ENCODE data around the gene ARID1B. TPM values are rescaled to one million over a fixed set of nuclear protein-coding genes. Genes with fewer than 3 reads are reported as not detected.

ARID1B gene
- total and polyA plus RNA-seq, 8 donors = 16.2 to 68.0 (median 42.5) TPM

- intact Hi-C loops (cut with DNase I) = no loop called here
- no peak overlapping the region for H3K27ac ChIP-seq
- ATAC-seq (no peak), DNase-seq (no peak), FAIRE-seq (no peak)
- H3K4me1 ChIP-seq = peaks cover 0 to 13% (median 6%) of the 10 kb centered on the region in 3 donors
- no peaks in the 10 kb centered on the region for H3K9me3 ChIP-seq
- TF ChIP-seq CTCF (IDR thresholded peaks at IDR 0.05) = no peak
- no peaks in the 10 kb centered on the region for H3K36me3 ChIP-seq
- 91 to 92% methylated on average over 23 of the region's 23 CpGs for WGBS, 2 donors
- H3K4me3 ChIP-seq = no peak overlapping the region
- H3K27me3 ChIP-seq = no peaks in the 10 kb centered on the region
Measured at GRCh38 chr6:157218371-157219198, 441.4 kb downstream of the ARID1B start.

DNA sequence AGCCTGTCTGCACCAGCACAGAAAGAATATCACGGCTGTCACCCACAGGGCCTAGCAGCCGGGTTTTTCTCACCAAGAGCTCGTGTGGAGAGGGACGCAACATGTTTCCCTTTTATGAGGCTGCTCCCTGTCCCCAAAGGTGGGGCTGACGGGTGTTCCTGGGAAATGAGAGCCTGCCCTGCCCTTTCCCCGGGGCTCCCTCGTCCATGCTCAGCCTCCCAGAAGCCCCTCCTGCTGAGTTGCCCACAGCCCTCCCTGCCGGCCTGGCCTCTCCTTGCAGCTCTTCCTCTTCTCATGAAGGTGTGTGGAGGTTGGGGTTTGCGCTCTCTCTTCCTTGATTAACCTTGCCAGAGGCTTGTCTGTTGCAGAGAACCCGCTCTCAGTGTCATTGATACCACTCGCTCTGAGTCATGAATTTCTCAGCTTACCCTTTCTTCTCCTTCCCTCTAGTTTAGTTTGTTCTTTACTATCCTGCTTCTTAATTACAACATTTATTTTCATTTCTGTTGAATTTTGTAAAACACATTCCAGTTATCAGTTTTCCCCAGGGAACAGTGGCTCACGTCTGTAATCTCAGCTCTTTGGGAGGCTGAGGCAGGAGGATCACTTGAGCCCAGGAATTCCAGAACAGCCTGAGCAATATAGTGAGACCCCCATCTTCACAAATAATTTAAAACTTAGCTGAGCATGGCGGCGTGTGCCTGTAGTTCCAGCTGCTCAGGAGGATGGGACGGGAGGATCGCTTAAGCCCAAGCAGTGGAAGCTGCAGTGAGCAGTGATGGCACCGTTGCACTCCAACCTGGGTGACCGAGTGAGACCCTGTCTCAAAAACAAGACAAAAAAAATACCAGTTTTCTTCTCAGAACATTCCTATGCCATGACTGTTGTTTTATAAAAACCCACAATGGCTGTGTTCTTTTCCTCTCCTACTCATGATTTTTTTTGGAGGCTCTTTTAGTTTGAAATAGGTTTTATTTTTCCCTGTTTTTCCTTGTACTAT is 442.3 kb downstream of the ARID1B start:
- FAIRE-seq (no peak), ATAC-seq (no peak), DNase-seq (no peak)
- TF ChIP-seq CTCF (IDR thresholded peaks at IDR 0.05) = no peak
- Histone ChIP-seq H3K27ac (no peak overlapping the region), H3K27me3 (no peaks in the 10 kb centered on the region), H3K9me3 (no peaks in the 10 kb centered on the region), H3K36me3 (no peaks in the 10 kb centered on the region), H3K4me1 (peaks cover 0 to 13% (median 6%) of the 10 kb centered on the region in 3 donors), H3K4me3 (no peak overlapping the region)
- WGBS, 2 donors = 87 to 93% methylated on average over 16 to 18 of the region's 18 CpGs
- intact Hi-C loops (cut with DNase I) = no loop called here

DNA sequence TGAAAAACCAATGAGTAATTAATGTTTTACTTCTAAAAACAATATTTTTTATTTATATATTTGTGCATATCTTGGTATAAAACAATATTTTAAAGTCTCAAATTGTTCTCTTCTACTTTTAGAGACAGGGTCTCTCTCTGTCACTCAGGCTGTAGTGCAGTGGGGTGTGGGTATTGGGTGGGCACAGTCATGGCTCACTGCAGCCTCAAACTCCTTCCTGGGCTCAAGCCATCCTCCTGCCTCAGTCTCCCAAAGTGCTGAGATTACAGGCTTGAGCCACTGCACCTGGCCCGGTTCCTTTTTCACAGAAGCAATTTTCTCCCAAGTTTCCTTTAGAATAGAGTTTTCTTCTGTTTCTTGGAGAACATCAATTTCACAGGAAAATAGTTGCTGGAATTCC is 443.3 kb downstream of the ARID1B start:
- ATAC-seq (no peak), FAIRE-seq (no peak), DNase-seq (no peak)
- TF ChIP-seq CTCF (IDR thresholded peaks at IDR 0.05) = no peak
- no peaks in the 10 kb centered on the region for H3K9me3 ChIP-seq
- peaks cover 0 to 14% (median 6%) of the 10 kb centered on the region in 3 donors for H3K4me1 ChIP-seq
- intact Hi-C loops (cut with DNase I) = no loop called here
- H3K27me3 ChIP-seq = no peaks in the 10 kb centered on the region
- no peaks in the 10 kb centered on the region for H3K36me3 ChIP-seq
- 64 to 78% methylated on average over 1 of the region's 1 CpG for WGBS, 2 donors
- H3K27ac ChIP-seq = peak overlapping the region in 1 of 4 donors; percentile 67
- peak overlapping the region in 2 of 4 donors; percentile 29 to 43 for H3K4me3 ChIP-seq

DNA sequence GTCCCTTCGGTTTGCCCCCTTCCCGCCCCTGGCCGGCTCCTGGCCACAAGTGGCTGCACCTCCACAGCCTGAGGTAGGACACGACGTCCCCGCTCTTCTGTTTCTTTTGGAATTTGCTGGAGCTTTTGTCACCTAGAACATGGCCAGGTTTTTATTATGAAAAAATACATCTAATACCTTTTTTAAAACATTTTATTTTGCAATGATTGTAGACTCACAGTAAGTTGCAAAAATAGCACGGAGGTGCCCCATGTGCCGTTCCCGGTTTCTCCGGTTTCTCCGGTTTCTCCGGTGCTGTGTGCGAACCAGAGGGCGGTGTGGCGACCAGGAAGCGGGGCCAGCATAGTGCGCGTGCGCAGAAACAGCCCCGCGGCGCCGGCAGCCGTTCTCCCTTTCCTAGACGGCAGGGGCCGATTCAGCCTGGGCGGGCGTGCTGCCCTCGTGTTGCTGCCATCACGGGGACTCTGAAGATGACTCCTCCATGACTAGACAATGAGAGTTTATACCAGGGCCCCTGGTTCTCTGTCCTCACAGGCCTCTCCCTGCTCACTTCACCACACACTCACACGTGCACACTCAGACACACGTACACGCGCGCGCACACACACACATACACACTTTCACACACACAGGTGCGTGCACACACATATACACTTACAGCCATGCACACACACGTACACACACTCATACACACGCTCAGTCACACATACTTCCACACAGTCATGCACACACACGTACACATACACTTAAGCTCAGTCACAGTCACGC is 444.1 kb downstream of the ARID1B start:
- H3K9me3 ChIP-seq = no peaks in the 10 kb centered on the region
- H3K4me3 ChIP-seq = peak overlapping the region in 3 of 4 donors; percentile 0 to 43 (median 29)
- no peak for TF ChIP-seq CTCF (IDR thresholded peaks at IDR 0.05)
- intact Hi-C loops (cut with DNase I) = no loop called here
- H3K27me3 ChIP-seq = no peaks in the 10 kb centered on the region
- ATAC-seq (peak; percentile 92 to 95 (median 94)), FAIRE-seq (no peak), DNase-seq (peak; percentile 92 to 97 (median 95))
- no peaks in the 10 kb centered on the region for H3K36me3 ChIP-seq
- peak overlapping the region in 3 of 4 donors; percentile 18 to 71 (median 67) for H3K27ac ChIP-seq
- WGBS, 2 donors = 19 to 20% methylated on average over 41 of the region's 41 CpGs
- peaks cover 0 to 18% (median 6%) of the 10 kb centered on the region in 3 donors for H3K4me1 ChIP-seq

Data from pancreas (tissue), 10 donors.